GM19193 (cell line): ENCODE data around the gene FHOD1.

ENCODE experiments used
- POLR2A ChIP-seq: IDR thresholded peaks from 4 replicates; pipeline ENCODE4 v1.6.1; 2011; ENCODE audit not compliant: insufficient read depth, insufficient read length; ENCODE audit errors: extremely low read depth

FHOD1 gene

GRCh38 chr16:67215706-67216105 is 31.6 kb downstream of the FHOD1 start:
- TF ChIP-seq POLR2A: no peak

GRCh38 chr16:67213197-67214019 is 33.9 kb downstream of the FHOD1 start:
- no peak for TF ChIP-seq POLR2A

GRCh38 chr16:67212766-67213165 is 34.5 kb downstream of the FHOD1 start:
- no peak for TF ChIP-seq POLR2A

- no peak for TF ChIP-seq POLR2A
These were observed 35.6 kb downstream of the FHOD1 start for GRCh38 chr16:67211674-67212073.

GRCh38 chr16:67210069-67210937 is 37.0 kb downstream of the FHOD1 start:
- TF ChIP-seq POLR2A: no peak

- no peak for TF ChIP-seq POLR2A
These were observed 37.7 kb downstream of the FHOD1 start for GRCh38 chr16:67209565-67209964.

GRCh38 chr16:67208154-67208896 is 39.0 kb downstream of the FHOD1 start:
- no peak for TF ChIP-seq POLR2A

GRCh38 chr16:67207249-67208091 is 39.8 kb downstream of the FHOD1 start:
- peak; percentile 4 for TF ChIP-seq POLR2A

GRCh38 chr16:67206838-67207248 is 40.4 kb downstream of the FHOD1 start:
- TF ChIP-seq POLR2A: peak; percentile 8

- TF ChIP-seq POLR2A: no peak
These were observed 41.0 kb downstream of the FHOD1 start for GRCh38 chr16:67206129-67206837.

- TF ChIP-seq POLR2A: no peak
These were observed 43.2 kb downstream of the FHOD1 start for GRCh38 chr16:67204076-67204475.

- TF ChIP-seq POLR2A: no peak
These were observed 44.3 kb downstream of the FHOD1 start for GRCh38 chr16:67202956-67203493.

GRCh38 chr16:67202426-67202825 is 44.9 kb downstream of the FHOD1 start:
- no peak for TF ChIP-seq POLR2A

GRCh38 chr16:67201411-67202345 is 45.6 kb downstream of the FHOD1 start:
- TF ChIP-seq POLR2A: no peak
